BJ (cell line): ENCODE measurements around the gene RPE65. TPM values are rescaled to one million over a fixed set of nuclear protein-coding genes. Genes with fewer than 3 reads are reported as not detected.
A peak's percentile ranks its signal among the peaks of the same experiment; 100 is the strongest.

Source experiments
- CTCF ChIA-PET: fragments of 350-600 bp; formaldehyde crosslinking; extraction: SDS; loops from one replicate; lab custom pipeline; 2021; ENCODE audit warnings: antibody characterized with exemption, inconsistent platforms; lab: Yijun Ruan, JAX
- POLR2A ChIA-PET: fragments of 300-600 bp; sonication (Branson Sonifier 250); formaldehyde crosslinking; extraction: SDS; loops from one replicate; lab custom pipeline; 2021; ENCODE audit warnings: antibody characterized with exemption; lab: Charles Lee
- DNase-seq: peaks from one replicate; pipeline ENCODE4 v3.0.0-alpha.2; 2011; ENCODE audit warnings: low read depth
- H3K27me3 ChIP-seq: 2 replicates; pipeline ENCODE4 v1.6.0; 2011; ENCODE audit warnings: low read length; ENCODE audit not compliant: control insufficient read depth, insufficient read depth
- H3K36me3 ChIP-seq: 2 replicates; pipeline ENCODE4 v1.5.1; 2011; ENCODE audit warnings: low read length; ENCODE audit not compliant: control insufficient read depth, insufficient read depth
- H3K4me3 ChIP-seq: 2 replicates; pipeline ENCODE4 v1.5.1; 2011; ENCODE audit warnings: low read depth, mild to moderate bottlenecking, control low read depth, low read length
- polyA minus RNA-seq: library from RNA; depleted of rRNA, polyadenylated mRNA; stranded (reverse); fragments of >200 nt; gene quantifications from 2 replicates; pipeline ENCODE4 v1.2.3, GENCODE V29; 2011; rRNA and poly(A)+ RNA removed
- polyA plus RNA-seq: library from polyadenylated mRNA; depleted of rRNA; stranded (reverse); fragments of >200 nt; gene quantifications from 2 replicates; pipeline ENCODE4 v1.2.3, GENCODE V29; 2011; rRNA removed
- TF ChIP-seq, protein P1 (sequence below): IDR thresholded peaks from 2 replicates; pipeline ENCODE4 v1.5.1; 2011; ENCODE audit warnings: low read depth, mild to moderate bottlenecking, control low read depth, inconsistent platforms, low read length, moderate library complexity; ENCODE audit not compliant: insufficient read depth

RPE65 gene
- polyA plus RNA-seq: not detected in 2 replicates
- not detected in 2 replicates for polyA minus RNA-seq

DNA sequence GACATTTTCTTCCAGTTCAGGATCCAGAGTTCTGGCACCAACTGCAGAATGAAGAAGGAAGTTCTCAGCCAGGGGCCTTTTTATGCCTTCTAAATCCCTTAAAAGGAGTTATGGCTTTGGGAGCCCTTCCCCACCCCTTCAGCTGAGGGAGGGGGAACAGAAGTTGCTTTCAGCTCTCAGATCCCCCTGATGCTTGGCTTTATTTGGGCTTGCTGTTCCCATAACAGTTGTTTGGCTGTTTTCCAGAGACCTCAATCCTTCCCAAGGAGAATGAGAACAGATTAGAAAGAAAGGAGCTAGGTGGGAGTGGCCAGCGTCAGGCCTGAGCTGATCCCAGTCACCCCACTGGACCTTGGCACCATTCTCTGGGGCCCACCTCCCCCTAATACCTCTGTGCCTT lies at the start of gene RPE65:
Gene RPE65 (minus strand): TSS at position 54 of the 400 bp plus-strand sequence. CDS start 49 bp downstream, at position 5.
- POLR2A ChIA-PET: no interaction called here
- CTCF ChIA-PET: interaction anchor here (1.0 kb wide), 1 partner anchor 20 kb away, joined by 3 read pairs; no protein-coding TSS in a partner anchor
- Histone ChIP-seq H3K4me3 (no peak within 1 kb of the TSS), H3K27me3 (no peaks in the 10 kb centered on the region; the same call in 1 of the 2 replicates), H3K36me3 (no peaks in the 10 kb centered on the region)
- TF ChIP-seq, protein P1, sequence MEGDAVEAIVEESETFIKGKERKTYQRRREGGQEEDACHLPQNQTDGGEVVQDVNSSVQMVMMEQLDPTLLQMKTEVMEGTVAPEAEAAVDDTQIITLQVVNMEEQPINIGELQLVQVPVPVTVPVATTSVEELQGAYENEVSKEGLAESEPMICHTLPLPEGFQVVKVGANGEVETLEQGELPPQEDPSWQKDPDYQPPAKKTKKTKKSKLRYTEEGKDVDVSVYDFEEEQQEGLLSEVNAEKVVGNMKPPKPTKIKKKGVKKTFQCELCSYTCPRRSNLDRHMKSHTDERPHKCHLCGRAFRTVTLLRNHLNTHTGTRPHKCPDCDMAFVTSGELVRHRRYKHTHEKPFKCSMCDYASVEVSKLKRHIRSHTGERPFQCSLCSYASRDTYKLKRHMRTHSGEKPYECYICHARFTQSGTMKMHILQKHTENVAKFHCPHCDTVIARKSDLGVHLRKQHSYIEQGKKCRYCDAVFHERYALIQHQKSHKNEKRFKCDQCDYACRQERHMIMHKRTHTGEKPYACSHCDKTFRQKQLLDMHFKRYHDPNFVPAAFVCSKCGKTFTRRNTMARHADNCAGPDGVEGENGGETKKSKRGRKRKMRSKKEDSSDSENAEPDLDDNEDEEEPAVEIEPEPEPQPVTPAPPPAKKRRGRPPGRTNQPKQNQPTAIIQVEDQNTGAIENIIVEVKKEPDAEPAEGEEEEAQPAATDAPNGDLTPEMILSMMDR: no peak
- no peak for DNase-seq

- Histone ChIP-seq H3K36me3 (no peaks in the 10 kb centered on the region), H3K4me3 (peak overlapping the region; percentile 92), H3K27me3 (no peaks in the 10 kb centered on the region)
- DNase-seq: no peak
- TF ChIP-seq, protein P1: no peak
- POLR2A ChIA-PET: no interaction called here
- CTCF ChIA-PET: interaction anchor here (0.7 to 2.5 kb wide), 3 partner anchors 12 to 49 kb away, joined by 3 to 11 read pairs (median 5); no protein-coding TSS in a partner anchor
These were observed 47.6 kb upstream of the RPE65 start for GRCh38 chr1:68497358-68497698.

DNA sequence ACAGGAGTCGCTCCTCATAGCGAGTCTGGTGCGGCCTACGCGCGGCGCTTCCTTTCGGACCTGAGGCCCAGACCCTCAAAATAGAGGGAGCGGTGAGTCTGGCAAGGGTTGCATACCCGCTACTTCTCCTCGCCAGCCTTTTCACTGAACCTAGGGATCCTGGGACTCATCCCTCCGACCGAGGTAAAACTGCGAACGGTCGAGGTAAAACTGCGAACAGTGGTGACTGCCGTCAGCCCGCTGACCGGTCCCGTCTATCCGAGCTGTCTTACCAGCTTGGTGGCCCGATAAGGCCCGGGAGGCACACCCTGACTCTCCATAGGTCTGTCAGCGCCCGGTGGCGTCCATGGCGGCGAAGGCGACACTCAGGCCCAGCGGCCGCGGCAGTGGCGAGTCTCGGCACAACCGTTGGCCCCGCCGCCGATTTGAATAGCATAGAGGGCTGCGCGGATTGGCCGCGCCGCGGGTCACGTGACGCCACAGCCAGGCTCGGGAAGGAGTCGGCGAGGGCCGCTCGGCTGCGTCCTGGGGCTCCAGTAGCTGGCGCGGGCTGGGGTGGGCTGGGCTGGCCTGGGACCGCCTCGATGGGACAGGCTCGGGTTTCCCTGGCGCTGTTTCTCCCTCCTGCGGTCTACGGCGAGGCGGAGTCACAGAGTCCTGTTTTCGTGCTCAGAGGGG lies 47.1 kb upstream of the RPE65 start, which contains the start of gene DEPDC1:
Gene DEPDC1 (minus strand): TSS at position 403 of the 678 bp plus-strand sequence. CDS start 83 bp downstream, at position 320.
- ChIA-PET CTCF (interaction anchor here (0.7 to 2.5 kb wide), 3 partner anchors 11 to 49 kb away, joined by 3 to 11 read pairs (median 5); no protein-coding TSS in a partner anchor), POLR2A (no interaction called here)
- peak; percentile 55 for DNase-seq
- H3K4me3 ChIP-seq: peak within 1 kb of the TSS; percentile 92
- H3K36me3 ChIP-seq: no peaks in the 10 kb centered on the region
- H3K27me3 ChIP-seq: no peaks in the 10 kb centered on the region
- TF ChIP-seq, protein P1: peak; percentile 3; the same call in 1 of the 2 replicates

DNA sequence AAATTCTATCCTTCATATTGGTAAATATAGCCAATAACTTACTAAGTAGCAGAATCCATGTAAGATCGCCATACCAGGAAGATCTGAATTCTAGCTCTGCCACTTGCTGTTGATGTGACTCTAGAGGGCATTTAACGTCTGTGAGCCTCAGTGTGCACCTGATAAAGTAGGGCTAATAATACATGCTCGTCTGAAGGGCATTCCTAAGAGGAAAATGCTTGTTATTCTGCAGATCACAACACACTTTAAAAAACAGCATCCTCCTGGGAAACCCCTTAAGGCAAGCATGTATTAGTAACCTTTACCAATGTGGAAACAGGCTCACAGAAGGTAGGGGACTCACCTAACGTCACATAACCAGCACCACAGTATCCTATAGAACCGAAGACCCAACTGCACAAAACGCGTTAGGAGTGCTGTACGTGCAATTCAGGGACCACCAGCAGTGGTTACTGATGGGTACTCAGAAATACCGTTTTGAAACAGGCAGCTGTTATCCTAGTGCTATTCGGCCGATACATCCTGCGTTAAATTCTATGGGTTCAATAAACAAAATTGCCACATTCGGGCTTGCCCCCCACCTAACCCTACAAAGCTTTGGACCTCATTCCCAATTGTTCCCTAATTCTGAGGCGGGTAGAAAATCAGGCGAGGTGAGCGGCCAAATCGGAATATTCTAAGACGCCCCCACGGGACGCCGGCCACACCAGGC lies 46.4 kb upstream of the RPE65 start:
- TF ChIP-seq, protein P1: no peak
- ChIA-PET CTCF (interaction anchor here (1.0 to 2.5 kb wide), 2 partner anchors 11 to 176 kb away, joined by 4 to 11 read pairs; no protein-coding TSS in a partner anchor), POLR2A (interaction anchor here (0.6 kb wide), 1 partner anchor 340 kb away, joined by 4 read pairs; no protein-coding TSS in a partner anchor)
- no peaks in the 10 kb centered on the region for H3K27me3 ChIP-seq
- peak overlapping the region; percentile 92 for H3K4me3 ChIP-seq
- no peak for DNase-seq
- no peaks in the 10 kb centered on the region for H3K36me3 ChIP-seq

DNA sequence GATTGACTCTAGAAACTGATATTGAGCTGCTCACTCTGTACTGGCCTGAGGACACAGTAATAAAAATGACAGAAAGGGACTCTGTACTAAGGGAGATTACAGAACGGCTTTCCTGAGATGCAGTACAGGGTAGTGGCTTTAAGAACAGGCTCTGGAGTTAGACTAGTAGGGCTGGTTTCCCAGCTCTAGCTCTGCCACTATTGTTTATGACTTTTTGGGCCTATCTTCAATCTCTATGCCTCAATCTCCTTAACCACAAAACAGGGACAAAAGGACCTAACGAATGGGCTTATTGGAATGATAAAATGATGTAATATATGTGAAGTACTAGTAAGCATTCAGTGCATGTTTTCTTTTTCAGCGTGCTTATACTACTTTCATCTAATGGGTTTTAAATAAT lies 45.8 kb upstream of the RPE65 start:
- H3K27me3 ChIP-seq: no peaks in the 10 kb centered on the region
- CTCF ChIA-PET: interaction anchor here (0.6 to 2.5 kb wide), 3 partner anchors 10 to 1298 kb away, joined by 4 to 11 read pairs (median 6); no protein-coding TSS in a partner anchor
- H3K36me3 ChIP-seq: no peaks in the 10 kb centered on the region
- no peak overlapping the region for H3K4me3 ChIP-seq
- POLR2A ChIA-PET: interaction anchor here (0.6 kb wide), 1 partner anchor 340 kb away, joined by 4 read pairs; no protein-coding TSS in a partner anchor
- no peak for DNase-seq
- TF ChIP-seq, protein P1: no peak
